GM18526 (cell line): ENCODE results near the gene PACSIN2.

Experiments
- POLR2A ChIP-seq: IDR thresholded peaks from 3 replicates; pipeline ENCODE4 v1.6.1; 2011; ENCODE audit not compliant: insufficient read length; ENCODE audit errors: extremely low read depth

Gene PACSIN2

DNA sequence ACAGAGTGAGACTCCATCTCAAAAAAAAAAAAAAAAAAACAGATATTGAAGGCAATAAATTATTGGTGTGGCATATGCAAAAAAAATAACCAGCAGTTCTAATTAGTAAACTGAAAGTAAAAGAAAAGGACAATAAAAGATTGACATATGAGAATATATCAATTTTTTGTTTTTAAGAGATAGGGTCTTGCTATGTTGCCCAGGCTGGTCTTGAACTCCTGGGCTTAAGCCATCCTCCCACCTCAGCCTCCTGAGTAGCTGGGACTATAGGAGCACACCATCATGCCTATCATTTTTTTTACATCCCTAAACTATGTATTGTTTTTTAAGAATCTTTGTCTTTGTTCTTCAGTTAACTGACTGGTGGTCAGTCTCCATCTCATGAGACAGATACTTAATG is 31.5 kb downstream of the PACSIN2 start:
- TF ChIP-seq POLR2A: no peak

DNA sequence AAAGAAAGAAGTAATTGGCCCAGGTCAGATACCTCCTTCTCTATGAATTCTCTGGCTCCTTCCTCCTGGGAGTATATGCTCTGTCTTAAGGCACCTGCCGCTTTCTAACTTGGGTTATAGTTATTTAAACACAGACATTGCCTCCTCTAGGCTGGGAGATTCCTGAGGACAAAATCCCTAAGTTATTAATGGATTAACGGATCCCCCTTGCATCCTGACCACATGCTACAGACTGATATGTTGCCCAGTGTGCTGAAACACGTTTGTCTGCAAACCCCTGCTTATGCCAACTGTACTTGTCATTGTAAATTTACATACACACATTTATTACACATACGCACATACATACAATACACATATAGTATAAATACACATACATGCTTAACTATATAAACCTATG is 35.3 kb downstream of the PACSIN2 start:
- TF ChIP-seq POLR2A: no peak

DNA sequence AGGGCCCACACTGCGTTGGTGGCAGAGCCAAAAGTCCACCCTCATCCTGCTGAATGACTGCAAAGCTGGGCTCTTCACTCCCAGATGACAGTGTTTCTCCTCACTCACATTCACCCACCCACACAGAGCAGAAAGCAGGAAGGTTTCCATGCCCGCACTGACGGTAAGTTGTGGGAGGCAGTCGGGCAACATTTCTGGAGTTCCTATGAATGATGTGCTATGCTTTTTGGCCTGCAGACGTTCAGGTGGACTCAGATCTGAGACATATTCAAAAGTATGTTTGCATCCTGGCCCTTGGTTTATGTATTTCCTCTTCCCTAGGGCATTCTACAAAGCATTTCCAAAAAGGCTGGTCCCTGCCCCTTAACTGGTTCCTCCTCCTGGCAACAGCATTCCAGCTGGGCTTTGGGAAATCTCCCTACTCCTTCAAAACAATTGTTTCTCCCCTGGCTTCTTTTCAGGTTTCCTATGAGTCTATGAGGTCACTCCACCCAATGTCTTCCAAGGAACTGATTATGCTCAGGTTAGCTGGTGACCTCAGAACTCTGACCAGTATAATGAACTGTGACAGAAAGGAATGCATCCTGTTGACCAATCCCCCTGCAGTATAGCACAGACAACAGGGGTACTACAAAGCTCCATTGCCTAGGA is 36.4 kb downstream of the PACSIN2 start:
- TF ChIP-seq POLR2A: no peak

DNA sequence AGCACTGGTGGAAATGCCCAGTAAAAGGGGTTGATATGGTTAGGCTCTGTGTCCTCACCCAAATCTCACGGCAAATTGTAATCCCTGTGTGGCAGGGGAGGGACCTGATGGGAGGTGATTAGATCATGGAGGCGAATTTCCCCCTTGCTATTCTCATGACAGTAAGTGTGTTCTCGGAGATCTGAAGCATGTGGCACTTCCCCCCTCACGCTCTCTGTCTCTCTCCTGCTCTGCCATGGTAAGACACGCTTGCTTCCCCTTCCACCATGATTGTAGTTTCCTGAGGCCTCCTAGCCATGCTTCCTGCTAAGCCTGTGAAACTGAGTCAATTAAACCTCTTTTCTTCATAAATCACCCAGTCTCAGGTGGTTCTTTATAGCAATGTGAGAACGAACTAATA is 37.4 kb downstream of the PACSIN2 start:
- no peak for TF ChIP-seq POLR2A

DNA sequence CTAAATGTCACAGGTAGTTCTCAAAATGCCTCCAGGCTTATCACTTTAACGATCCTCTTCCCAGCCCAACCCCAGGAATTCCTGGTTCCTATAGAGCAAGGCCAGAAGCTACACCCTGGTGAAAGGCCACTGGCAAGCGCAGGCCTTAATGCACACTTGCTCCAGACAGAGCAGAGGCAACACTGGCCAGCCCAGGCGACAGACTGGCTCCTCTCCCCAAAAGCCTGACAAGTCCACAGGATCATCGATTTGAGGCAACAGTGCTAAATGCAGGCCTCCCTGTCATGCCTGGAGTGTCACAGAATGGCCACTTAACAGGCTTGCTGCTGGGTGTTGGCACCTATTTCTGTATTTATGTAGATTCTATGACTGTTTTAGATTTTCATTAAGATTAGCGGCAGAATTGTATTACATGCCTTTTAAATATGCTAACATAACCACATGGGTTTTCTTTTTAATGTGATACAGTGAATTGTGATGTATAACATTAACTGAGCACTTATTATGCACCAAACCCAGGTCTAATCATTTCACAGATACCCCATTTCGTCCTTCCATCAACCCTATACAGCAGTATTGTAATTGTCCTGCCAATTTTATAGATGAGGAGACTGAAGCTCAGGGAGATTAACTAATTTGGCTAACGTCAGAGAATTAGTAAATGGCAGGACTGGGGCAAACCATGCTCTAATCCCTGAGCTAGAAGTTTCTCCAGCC is 38.6 kb downstream of the PACSIN2 start:
- TF ChIP-seq POLR2A: no peak

DNA sequence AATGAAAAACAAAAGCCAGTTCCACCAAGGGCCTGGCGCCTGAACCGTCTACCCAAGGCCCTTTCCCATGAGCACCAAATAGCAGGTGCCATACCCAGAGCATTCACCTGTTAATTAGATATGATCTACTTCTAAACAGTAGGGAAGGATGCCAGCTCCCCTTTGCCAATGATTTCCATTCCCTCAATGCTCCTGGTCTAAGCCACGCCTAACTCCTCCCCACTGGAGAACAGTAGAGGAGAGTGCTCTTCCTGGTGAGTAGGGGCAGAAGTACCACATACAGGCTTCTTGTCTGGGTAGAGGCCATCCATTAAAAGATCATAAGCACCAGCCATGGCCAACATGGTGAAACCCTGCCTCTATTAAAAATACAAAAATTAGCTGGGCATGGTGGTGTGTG is 40.7 kb downstream of the PACSIN2 start:
- TF ChIP-seq POLR2A: no peak

DNA sequence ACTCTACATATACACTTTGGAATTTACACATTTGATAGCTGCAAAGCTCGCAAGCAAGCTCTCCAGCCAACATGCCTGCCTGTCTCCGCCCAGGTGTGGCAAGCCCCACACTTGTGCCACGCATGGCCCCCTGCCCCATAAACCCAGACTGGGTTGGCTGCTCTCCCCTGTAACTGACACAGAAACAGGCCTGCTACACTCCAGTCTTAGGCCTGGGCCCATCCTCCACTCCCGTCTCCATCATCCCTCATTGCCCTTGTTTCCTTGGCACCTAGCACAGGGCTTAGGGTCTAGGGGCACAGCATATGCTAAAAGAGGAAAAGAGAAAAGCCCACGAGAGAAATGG is 41.4 kb downstream of the PACSIN2 start:
- no peak for TF ChIP-seq POLR2A

DNA sequence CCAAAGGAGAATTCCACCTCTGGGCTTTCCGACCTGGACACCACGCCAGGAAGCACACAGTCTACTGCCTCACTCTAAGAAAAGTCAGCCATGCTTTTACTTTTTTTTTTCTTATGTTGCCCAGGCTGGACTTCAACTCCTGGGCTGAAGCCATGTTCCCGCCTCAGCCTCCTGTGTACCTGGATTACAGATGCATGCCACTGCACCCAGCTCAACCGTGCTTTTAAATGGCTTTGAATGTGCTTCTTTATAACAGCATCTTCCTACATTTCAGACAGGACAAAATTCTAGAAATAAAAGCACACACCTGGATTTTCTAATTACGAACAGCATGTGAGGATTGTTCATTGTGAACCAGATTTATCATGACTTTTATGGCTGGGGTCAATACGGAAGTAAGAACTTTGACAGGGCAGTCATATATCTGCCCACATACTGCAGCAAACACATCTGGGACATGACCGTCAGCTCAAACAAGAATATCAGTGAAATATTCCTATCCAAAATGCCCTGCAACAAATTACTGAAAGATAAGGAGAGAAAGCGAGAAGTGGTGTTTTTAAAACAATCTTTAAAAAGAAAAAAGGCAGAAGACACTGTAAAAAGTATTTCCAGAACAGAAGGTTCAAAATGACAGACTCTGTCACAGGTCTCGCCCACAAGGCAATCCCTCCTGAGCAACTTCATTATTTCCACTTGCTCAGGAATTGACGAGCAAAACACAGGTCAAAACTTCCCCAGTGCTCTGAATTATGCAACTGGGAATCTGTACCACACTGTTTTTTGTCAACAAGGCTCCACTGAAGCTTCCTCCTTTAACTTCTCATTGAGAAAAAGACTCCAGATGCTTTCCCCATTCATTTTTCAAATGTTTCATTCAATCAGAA is 42.1 kb downstream of the PACSIN2 start:
- TF ChIP-seq POLR2A: no peak

DNA sequence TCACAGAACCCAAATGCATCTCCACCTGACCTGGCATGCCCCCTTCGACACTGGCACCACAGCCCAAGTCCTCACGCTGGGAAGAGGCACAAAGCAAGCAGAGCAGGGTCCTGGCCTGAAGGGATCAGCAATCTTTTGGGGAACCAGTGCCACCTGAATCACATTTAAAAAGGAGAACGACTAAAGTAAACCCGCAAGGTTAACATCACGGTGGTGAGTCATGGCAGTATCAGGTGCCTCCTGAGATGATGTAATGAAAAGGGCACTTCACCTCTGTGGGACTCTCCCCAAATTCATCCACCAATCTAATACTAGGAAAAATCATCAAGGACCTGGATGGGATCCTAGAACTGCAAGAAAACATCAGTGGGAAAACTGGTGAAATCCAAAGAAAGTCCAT is 44.9 kb downstream of the PACSIN2 start:
- no peak for TF ChIP-seq POLR2A

DNA sequence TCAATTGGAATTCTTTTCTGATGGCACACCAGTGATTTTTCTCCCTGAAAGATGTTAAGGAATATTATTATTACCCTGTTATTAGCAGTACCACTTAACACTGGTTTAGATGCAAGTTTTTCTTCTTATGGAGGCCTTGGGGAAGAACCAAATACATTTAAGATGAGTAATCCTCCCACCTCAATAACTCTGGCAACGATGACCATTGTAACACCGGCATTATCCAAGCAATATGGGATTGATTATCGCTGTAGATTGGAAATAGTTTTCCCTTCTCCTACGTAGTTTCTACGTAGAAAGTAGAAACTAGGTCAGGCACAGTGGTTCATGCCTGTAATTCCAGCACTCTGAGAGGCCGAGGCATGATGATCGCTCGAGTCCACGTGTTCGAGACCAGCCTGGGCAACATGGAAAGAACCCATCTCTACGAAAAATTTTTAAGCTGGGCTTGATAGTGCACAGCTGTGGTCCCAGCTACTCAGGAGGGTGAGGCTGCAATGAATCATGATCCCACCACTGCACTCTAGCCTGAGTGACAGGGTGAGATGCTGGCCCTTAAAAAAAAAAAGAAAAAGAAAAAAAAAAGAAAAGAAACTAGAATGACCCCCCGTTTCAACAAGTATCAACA is 45.5 kb downstream of the PACSIN2 start:
- TF ChIP-seq POLR2A: no peak

DNA sequence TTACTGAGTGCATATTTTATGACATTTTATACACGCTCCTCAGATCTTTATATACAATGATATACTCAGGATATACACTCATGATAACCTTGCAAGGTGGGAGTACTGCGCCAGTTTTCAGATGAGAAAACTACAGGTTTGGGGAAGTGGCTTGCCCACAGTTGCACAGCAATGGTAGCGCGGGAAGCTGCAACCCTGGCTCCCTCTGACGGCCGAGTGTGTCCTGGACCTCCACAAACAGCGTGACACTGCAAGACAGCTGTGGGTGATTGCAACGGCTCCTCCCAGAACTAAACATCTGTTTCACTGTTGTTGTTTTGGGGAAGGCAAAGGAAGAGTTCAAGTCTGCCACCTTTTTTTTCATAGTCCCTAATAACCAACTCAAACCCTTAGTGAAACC is 47.0 kb downstream of the PACSIN2 start:
- TF ChIP-seq POLR2A: no peak

DNA sequence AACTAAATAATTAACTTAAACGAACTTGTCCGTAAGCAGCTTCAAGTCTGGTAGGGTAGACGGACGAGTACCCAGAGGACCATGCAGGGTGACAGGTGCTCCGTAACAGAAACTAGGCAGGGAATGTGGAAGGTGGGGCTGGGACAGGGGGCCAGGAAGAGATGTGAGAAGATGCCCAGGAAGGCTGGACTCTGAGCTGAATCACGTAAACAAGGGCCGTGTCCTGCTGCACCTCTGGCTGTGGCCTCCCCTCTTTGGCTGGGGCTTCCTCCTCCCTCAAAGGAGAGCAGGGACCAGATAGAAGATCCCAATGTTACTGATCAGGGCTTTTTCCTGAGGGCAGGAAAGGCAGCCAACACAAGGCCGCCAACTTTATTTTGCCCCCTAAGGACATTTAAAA is 47.9 kb downstream of the PACSIN2 start:
- no peak for TF ChIP-seq POLR2A

DNA sequence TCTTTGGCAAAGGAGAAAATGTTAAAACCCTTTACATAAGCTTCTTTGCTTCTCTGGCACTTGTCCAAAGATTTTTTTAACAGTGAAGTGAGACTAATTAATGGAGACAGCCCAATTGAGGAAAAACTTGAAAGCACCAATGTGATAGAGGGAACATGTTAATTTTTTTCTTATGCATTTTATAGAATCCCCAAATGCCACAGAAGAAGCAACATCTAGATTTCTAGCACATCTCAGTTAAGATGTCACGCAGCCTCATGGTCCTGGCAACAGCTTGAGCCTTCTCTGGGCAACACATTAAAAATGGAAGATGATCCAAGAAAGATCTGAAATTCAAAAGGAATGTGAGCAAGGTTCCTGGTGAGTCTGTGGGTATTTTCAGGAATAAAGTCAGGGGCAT is 48.5 kb downstream of the PACSIN2 start:
- no peak for TF ChIP-seq POLR2A

DNA sequence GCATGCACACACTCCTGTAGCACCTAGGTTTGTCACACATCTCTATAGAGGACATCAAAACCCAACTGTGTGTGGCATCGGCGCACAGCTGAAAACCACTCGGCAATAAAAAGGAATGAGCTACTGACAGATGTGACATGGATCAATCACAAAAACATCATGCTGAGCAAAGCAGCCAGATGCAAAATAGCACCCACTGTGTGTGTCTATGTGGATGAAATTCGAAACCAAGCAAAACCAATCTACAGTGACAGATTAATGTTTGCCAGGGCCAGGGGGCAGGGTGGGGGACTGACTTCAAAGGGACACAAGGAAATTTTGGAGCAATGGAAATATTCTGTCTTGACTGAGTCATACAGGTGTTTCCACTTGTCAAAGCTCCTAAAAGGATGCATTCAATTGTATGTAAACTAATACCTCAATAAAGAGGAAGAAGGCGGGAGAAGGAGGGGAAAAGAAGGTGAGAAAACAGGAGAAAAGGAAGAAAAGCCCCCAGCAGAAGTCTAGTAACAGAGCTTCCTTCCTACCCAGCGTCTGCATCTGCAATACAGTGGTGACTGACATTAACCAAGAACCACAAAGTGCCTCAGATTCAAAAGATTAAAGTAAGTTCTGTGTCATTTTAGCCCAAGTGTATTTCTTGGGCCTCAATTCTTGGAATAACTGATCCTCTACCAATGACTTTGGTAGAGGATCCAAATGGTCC is 49.8 kb downstream of the PACSIN2 start:
- no peak for TF ChIP-seq POLR2A

DNA sequence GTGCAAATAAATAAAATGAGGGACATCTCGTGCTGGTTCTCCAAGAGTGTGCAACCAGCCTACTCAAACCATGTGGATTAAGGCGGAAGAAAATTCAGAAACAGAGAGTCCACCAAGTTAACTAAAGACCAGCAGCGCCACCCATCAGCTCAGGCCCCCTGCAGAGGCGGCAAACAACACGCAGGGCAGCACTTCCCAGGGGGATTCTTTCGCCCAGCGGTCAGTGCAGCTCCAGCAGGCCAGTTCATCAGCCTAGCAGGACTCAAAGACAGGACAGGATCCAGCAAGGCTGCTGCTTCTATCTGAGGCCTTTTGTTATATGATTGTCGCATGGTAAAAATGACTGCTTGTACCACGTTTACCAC is 51.7 kb downstream of the PACSIN2 start:
- TF ChIP-seq POLR2A: no peak

DNA sequence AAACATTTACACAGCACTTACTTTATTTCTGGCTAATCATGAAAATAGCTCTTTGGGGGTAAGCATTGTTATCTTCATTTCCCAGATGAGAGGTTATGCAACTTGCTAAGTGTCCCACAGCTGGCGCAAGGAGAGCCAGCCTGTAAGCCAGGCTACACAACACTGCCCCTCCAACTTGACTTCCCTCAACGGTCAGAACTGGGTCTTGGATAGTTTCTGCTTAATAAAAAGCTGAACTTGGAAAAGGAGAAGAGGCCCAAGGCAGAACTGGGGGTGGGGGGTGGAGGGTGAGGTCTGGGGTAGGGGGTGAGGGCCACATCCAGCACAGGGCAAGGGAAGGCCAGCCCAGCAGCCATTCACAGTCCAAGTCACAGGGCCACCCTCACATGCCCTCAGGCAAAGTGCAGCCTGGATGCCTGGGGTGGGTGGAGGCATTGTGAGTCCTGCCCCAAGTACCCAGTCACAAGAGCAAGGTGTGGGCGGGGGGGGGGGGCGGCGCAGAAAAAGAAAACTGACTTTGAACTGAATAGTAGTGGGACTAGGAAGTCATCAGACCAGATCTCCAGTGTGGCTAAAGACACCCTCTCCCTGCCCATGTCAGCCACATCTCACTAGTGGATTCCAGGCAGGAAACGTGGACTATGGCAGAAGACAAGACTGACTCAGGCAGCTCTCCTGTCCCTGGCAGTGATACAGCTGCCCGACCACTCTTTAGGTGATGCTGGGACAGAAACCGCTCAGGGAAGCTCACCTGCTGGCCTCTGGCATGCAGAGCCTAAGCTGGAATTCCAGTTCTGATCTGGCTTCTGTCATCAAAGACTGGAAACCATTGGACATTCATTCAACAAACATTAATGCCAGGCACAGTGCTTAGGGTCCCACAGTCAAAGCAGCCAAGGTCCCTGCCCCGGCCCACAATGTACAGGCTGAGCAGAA is 52.4 kb downstream of the PACSIN2 start:
- TF ChIP-seq POLR2A: no peak
